ENCODE measurements around the gene RETN.
A peak's percentile ranks its signal among the peaks of the same experiment; 100 is the strongest.

Gene RETN, protein sequence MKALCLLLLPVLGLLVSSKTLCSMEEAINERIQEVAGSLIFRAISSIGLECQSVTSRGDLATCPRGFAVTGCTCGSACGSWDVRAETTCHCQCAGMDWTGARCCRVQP
- total RNA-seq, result 0 reads per million in 4 experiments

DNA sequence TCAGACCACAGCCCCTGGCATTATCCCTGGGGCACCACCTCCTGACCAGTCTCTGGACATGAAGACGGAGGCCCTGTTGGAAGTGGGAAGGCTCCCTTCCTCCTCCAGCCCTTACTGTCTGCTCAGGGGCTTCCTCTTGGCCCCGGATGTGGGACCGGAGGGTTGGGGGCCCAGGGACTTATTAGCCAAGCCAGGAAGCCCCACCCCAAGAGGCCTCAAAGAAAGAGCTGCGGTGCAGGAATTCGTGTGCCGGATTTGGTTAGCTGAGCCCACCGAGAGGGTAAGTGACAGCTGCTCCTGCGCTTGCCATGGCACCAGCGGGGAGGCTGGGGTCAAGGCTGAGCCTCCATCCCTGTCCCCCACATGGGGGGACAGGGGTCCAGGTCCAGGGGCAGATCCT lies at the start of gene RETN:
TSS of gene RETN (plus strand) at position 208 of the 400 bp plus-strand sequence. CDS start 278 bp downstream, outside the sequence.
- no peak for DNase-seq

DNA sequence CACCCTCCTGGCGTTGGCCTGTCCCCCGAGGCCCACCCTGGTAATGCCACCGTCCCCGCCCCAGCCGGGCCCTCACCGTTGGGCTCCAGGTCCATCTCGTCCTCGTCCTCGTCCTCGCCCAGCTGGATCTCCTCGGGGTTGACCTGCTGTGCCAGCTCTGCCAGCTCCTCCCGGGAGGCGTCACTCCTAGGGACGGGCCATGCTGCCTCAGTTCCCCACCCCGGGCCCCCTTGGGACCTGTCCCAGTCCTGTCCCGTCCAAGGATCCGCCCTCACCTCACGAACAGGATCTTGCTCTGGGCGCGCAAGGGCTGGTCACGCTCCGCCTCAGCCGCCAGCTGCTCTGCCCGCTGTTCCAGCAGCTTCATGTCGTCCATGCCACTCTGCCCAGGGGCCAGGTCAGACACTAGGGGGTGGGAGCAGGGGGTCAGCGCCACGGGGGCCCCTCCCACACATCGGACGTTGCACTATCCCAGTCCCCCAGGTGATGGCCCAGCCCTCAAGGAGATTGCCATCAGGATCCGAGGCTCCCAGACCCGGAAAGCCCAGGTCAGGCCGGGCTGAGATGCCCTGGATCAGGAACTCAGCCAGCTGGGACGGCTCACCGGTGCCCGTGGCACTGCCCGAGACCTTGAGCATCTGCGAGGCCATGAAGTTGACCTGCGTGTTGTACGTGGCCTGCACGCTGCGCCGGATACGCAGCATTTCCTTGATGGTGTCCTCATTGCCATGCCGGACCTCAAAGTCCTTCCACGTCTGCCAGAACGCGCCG lies 49.0 kb upstream of the RETN start:
- no peak for DNase-seq

DNA sequence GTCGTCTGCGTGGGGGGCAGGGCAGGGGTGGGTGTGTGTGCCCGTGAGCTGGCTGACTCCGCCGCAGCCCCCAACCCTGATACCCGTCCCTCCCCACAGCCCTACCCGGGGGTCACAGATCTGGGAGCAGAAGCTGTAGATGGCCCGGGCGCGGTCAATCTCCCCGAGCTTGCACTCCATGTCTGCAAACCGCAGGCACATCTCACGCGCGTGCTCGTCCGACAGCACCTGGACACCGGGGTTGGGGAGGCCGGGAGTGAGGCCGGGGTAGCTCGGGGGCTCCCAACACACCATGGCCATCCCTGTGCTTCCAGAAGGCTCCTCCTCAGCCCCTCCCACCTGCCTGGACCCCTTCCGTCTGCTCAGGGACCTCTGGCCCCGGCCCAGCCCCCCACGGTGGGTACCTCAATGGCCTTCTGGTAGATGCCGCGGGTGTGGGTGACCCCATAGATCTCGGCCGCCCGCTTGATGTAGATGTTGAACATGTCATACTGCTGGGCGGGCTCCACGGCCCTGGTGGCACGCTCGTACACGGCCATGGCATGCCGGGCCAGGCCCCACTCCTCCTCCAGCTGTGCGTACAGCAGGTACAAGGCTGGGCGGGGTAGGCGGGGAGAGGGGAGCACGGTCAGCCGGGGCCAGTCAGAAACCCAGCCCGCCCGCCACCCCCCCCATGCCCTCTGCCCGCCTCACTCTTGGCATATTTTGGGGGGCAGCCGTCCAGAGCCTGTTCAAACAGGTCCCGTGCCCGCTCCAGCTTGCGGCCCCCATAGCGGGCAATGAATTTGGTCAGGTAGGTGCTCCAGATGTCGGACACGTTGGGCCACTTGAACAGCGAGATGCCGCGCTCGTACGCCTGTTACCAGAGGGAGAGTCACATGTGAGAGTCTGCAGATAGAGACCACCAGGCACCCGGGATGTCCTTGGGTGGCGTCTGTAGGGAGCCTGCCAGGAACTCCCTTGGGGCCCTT lies 48.1 kb upstream of the RETN start:
- DNase-seq, result no peak

DNA sequence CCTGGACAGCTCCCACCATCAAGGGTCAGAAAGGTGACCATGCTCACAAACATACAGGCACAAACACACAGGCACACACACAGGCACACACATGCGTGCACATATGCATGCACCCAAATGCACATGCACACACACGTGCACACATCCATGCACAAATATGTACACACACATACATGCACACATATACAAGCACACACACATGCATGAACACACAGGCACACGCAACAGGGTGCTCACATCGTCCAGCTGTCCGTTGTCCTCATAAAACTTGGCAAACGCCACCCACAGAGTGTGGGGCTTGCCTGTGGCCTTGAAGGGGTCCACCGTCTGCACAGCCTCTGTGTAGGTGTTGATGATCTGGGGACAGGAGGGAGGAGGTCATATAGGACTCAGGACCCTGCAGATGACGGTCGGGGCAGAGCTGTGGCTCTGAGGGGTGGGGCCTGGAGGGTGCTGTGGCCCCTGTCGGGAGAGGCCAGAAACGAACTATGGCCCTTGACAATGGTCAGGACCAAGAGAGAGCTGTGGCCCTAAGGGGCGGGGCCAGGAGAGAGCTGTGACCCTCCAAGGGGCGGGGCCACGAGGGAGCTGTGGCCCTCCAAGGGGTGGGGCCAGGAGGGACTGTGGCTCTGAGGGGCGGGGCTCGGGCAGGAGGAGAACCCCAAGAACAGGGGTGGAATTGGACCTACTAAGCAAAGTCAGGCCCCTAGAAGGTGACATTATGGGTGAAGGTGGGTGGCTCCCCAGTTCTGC lies 45.7 kb upstream of the RETN start:
- DNase-seq, result no peak

DNA sequence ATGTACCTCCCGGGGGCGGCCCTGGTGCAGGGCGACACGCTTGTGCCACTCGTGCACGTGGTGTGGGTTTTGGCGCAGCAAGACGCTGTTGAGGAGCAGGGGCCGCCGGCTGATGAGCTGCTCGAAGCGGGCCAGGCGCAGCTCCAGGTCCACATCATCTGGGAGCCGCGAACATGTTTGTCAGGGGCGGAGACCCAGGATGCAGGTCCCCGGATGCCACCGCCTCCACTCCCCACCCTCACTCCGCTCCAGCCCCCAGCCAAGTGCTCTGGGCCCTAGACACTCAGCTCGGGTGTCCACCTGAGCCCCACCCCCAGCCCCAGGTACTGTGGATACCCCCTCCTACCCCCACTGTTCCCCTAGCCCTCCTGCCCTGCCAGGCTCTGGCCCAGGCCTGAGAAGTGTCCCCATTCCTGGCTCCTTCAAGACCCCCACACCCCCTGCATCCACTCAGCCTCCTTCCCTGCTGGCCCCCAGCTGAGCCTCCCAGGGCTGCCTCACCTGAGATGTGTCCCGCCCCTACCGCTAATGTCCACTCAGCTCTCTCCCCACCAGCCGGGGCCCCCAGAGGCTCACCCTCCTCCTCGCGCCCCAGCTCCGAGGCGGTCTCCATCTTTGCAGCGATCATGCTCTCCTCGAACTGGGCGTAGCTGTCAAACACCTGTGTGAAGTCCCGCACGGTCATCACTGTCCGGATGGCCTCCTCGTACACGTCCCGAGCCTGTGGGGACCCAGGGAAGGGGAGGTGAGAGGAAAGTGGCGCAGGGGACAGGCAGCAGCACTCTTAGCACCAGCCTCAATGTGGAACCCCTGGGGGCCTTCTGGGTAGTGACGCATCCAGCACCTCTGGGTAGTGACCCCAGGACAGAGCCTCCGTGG lies 44.9 kb upstream of the RETN start:
- DNase-seq, result no peak

DNA sequence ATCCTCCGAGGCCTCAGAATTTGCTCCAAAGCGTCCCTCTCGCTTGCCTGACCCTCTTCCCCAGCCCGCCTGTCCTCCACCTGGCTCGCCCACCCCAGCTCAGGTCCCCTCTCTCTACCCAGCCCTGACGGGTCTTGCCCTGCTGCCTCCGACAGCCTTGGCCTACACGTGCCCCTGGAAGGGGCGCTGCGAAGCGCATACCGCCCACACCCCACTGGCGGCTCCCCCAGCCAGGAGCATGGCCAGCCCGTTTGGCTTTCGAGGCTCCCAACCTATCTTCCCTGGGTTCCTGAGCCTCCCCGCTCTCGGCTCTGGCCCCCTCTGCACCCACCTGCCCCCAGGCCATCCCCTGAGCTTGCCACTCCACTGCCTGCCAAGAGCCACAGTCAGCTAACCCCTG lies 44.0 kb upstream of the RETN start:
- DNase-seq, result no peak

DNA sequence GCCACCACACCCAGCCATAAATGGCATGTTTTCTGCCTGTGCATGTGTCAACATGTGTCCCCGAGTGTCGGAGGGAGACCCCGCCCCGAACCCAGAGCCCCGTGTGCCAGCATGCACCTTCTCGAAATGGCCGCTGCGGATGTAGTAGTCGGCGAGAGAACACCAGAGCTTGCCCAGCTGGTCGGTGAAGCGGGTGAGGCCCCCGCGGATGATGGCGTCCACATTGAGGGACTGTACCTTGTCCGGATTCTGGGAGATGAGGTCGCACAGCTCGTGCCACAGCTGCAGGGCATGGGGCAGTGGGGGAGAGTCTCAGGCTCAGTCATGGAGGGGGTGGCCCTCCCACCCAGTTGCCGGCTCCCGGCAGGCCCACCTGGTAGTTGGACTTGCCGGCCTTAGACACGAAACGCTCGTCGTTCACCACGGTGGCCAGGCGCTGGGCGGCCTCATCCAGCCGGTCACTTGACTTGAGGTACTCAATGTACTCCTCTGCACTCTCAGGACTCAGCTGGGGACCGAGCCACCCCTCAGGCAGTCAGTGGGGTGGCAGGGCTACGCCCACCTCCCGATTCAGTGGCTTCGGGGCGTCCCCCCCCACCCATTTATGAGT lies 43.0 kb upstream of the RETN start:
- no peak for DNase-seq

DNA sequence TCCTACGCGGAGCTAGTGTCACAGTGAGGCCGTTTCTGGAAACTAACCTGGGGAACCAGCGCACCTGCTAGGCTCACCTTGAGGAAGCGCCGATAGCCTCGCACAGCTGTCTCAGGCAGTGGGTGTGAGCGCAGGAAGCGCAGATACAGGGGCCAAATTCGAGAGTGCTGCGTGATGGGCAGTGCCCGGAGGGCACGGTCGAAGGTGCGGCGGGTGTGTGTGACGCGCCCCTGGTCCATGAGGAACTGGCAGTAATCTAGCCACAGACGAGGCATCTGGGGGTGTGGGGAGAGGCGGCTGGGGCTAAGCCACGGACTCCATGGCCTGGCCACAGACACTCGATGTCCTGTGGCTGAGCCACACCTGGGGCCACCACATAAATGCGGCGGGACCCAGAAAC lies 41.7 kb upstream of the RETN start:
- DNase-seq, result no peak

DNA sequence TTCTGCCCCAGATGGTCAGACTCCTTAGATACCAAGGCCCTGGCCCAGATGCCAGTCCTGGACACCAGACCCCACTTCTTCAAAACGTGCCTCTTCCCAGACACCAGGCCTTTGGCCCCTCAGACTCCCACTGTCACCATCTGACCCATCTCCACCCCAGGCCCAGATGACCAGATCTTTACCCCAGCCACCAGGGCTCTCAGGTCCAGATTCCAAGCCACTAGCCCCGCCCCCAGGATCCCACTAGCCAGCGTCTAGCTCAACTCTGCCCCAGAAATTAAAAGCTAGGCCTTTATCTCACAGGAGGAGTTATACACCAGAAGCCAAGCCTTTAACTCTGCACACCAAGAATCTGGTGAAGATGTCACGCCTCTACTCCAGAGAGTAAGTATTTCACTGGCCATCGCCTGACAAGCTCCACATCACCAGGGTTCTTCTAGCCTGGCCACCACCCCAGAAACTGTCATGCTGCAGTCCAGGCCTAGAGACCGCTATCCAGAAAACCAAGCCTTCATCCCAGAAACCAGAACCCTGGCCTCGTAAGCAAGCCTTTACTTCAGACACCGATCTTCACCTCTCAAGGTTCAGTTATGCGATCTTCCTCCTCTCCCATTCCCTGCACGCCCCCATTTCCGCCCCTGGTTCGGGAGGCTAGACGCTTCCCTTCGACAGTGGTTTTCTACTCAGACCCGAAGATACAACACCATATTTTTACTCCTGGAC lies 40.1 kb upstream of the RETN start:
- no peak for DNase-seq

DNA sequence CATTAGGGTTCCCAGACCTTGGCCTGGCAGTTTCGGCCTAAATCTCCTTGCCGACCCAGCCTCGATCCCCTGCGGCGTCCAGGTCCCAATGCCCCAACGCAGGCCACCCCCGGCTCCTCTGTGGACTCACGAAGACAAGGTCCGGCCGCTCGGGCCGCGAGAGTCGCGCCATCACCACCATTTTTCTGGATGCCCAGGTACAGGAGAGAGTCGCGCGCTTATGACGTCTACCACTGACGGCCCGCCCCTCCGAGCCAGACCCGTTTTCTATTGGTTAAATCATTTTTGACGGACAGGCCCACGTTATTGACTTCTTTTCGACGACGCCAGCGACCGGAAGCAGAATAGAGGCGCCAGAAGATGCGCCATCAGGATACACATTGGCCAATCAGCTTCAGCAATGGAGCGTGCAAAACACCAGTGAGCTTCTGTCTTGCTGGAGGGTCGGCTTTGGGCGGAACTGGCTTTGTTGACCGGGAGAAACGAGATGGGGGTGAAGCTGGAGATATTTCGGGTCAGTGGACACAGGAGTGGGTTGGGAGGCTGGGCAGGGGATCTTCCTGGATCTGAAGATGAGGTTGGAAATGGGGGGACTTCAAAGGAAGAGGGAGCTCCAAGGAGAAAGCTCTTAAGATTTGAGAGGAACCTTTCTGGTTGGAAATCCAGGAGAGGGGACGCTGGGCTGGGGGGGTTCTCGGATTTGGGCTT lies 39.3 kb upstream of the RETN start, which contains the start of the genes PET100 and XAB2:
TSS of gene PET100 (plus strand) at position 447 of the 708 bp plus-strand sequence. CDS start at position 488, 41 bp downstream.
TSS of gene XAB2 (minus strand) at position 199 of the 708 bp plus-strand sequence. CDS start at position 181, 18 bp downstream.
- DNase-seq, result peak; percentile 92

DNA sequence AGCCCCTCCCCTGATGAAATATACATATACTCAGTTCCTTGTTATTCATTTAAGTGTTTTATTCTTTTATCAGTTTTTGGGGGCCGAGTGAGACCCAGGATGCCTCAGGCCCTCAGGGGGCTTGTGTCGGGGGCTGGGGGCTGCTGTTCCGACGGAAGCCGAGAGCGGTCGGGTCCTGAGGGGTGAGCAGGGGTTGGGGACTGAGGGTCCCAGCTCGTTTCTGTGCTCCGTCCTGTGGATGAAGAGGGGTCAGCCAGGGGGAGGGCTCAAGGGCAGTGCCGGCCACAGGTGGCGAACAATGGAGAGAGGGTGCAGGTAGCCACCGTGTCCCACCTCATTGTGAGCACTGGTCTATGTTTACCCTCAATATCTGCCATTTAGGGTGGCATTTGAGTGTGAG lies 37.3 kb upstream of the RETN start:
- no peak for DNase-seq

DNA sequence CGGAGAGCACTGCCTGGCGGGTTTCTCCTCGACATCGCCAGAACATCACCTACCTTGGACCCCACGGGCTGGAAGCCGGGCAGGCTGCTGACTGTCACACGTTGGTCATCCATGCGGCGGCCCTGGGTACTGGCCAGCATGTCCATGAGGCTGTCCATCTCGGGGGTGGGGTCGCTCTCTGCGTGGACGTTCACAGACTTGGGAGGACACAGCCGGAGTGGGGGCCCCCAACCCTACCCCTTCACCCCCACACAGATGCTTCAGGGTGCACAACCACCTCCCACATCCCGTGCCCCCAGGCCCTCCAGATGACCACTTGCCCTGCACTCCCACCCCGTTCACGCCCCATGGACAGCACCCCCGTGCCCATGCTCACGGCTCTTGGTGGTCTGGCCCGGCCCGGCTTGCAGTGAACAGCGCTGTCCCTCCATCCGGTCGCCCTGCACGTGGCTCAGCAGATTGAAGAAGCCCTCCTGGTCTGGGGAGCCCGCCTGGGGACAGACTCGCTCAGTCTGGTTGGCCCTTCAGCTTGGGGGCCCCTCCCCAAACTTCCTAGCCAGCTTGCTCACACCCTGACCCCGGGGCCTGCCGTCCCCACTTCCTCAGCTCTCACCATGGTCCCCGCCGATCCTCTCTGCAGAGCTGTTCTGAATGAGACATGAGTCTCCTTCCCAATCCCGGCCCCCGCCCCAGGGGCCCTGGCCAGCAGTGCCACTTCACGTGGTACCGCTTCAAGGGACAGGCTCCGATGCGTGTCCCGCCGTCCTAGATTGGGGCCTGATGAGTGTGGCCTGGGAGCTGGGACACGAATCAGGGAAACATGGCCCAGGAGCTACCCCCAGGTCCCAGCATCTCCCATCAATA lies 36.3 kb upstream of the RETN start:
- DNase-seq, result no peak

DNA sequence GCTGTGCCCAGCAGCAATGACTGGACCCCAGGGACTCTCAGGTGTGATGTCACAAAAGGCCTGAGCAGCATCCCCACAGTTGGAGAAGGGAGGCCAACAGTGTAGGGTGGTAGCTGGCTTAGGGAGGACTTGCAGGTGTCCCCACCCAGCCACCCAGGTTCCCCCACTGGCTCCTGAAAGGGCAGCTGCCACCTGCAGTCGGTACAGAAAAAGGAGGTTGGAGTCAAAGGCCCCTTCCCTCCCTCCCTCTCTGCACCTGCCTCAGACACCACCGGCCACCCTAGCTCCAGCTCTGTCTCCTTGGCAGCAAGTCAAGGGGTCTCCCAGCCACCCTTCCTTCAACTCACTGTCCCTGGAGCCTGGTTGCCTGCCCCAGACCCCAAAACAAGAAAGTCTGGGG lies 35.2 kb upstream of the RETN start, which contains the start of gene PCP2:
TSS of gene PCP2 (minus strand) at position 22 of the 400 bp plus-strand sequence. CDS start 262 bp downstream, outside the sequence.
- no peak for DNase-seq

DNA sequence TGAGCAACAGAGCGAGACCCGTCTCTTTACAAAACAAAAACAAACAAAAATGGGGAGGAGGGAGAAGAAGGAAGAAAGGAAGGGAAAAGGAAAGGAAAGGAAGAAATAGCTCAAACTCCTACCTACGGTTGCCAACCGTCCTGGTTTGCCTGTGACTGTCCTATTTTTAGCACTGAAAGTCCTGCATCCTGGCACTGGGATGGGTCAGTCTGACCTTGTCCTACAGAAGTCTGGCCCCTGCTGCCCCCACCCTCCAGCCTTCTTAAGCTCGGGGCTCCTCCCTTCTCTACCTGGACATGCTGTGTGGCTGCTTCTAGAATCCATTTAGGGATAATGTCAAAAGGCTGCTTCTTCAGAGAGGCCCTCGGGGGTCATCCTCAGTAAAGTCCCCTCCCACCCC lies 33.2 kb upstream of the RETN start:
- no peak for DNase-seq

DNA sequence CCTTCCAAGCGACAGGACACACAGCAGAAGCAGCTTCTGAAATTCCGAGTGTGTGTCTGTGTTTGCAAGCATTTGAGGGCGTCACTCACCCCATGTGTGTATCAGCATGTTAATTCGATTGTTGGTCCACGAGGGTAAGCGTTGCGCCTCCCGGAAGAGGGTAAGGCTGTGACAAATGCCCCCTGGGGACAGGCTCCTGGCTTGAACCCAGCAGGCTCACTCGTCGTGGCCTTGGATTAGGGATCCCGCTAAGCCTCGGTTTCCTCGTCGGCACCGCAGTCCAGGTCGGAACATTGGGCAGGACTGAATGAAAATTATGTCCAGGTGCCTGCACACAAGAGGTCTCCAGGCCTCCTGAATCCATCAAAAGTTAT lies 32.5 kb upstream of the RETN start:
- DNase-seq, result no peak

DNA sequence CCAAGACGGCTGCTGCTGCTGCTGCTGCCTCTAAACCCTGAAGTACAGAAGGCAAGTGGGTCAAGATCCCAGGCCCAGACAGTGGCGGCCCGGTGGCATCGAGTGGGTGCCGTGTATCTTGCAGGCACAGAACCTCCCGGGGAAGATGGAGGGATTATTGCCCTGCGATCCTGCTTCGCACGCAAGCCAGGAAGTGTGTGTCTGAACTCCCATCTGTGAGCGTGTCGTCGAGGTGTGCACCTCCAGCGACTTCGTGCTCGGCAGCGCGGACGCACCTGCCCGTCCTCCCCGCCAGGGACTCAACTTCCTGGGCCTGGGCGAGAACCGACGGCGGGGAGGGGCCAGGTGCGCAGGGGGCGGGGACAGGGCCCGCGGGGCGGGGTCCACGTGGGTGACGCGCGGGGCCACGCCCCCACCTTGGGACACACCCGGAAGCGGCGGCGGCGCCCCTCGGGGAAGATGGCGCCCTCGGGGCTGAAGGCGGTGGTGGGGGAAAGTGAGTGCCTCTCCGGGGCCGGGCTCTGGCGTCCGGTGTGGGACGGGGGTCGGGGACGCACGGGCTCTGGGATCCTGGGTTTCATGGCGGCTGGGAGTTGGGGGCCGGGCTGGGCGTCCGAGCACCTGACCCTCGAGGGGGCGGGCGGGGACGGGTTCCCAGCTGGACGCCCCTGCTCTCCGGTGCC lies 32.0 kb upstream of the RETN start, which contains the start of gene STXBP2:
TSS of gene STXBP2 (plus strand) at position 420 of the 683 bp plus-strand sequence. CDS start at position 460, 40 bp downstream.
- DNase-seq, result peak; percentile 92

DNA sequence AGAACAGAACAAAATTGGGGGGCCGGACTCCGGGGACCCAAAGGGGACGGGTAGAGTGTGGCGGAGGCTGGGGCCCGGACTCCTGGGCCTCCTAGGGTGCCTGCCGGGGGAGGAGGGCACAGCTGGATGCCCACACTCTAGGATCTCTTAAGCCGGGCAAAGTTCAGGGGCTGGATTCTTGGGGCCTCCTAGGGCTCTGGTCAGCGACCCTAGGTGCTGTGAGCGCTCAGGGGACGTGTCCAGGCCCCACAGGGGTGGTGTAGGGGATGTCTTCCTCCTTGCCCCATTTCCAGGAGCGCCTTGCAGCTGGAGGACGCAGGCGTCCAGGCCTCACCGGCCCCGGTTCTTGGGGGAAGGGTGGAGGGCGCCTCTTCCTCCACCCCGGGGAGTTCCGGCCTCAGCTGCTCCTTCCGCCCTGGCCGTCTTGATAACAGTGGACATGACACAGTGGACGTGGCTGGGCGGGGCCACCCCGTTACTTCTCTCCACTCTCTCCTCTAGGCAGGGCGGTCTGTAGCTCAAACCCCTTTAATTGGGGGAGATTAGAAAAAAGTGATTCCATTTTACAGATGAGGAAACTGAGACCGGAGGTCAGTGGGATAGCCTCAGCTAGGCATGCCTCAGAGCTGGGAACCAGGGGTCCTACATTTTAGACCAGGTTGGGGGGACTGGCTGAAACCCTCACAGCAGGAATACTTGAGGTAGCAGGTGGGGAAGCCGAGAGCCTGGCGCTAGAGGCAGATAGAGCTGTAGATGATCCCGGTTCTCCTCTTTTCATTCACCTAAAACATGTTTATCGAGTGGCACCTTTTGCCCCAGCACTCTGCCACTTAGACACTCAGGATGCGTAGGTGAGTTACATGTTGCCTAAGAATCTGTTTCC lies 31.2 kb upstream of the RETN start:
- DNase-seq, result no peak
